Activated T-cell treated with anti-CD3 and anti-CD28 coated beads, Interleukin-2, amount 50 U/mL, for 24 hours (primary cell): ENCODE data around the gene MAP3K10.

Source experiments
- DNase-seq: peaks from one replicate; pipeline ENCODE4 v3.0.0-alpha.2; 2020
- H3K27ac Mint-ChIP-seq: 2 replicates; pipeline ENCODE4 v1.8.0; 2020; ENCODE audit warnings: mild to moderate bottlenecking, mixed read lengths
- H3K27me3 Mint-ChIP-seq: 2 replicates; pipeline ENCODE4 v1.8.0; 2020; ENCODE audit warnings: mixed read lengths
- H3K36me3 Mint-ChIP-seq: 2 replicates; pipeline ENCODE4 v1.8.0; 2020; ENCODE audit warnings: low read depth, mixed read lengths
- H3K4me1 Mint-ChIP-seq: 2 replicates; pipeline ENCODE4 v1.8.0; 2020; ENCODE audit warnings: low read depth, mixed read lengths
- H3K4me3 Mint-ChIP-seq: 2 replicates; pipeline ENCODE4 v1.8.0; 2020; ENCODE audit warnings: mild to moderate bottlenecking, moderate library complexity, mixed read lengths
- H3K9me3 Mint-ChIP-seq: 2 replicates; pipeline ENCODE4 v1.8.0; 2020; ENCODE audit warnings: mixed read lengths

Gene MAP3K10

DNA sequence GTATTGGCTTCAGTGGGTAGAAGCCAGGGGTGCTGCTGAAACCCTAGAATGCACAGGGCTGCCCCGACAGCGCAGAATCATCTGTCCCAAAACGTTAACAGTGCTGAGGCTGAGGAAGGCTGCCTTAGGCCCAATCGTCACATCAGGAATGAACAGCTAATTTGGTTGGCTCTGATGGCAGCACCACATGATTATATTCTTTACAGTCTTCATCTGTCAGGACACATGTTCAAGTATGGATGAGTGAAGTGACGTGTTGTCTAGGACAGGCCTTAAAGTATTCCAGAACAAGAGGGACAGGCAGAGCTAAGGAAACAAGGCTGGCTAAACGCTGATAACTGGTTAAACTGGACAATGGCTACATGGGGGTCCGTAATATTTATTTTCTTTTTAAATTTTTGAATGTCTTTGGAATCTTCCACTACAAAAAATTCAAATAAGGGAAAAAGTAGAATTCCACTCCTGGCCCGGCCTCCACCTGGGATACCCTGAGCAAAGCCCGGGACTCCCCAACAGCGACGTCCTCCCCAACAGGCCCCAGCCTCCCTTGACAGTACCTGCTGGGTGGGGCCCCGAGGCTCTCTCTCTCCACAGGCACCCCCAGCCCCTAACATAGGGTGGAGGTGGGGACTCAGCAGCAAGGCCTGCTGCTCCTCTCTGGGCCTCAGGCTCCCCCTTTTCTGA, 50.0 kb downstream of the MAP3K10 start:
- H3K36me3 Mint-ChIP-seq = peaks cover 75% of the 10 kb centered on the region
- no peaks in the 10 kb centered on the region for H3K27me3 Mint-ChIP-seq
- H3K9me3 Mint-ChIP-seq = no peaks in the 10 kb centered on the region
- DNase-seq = no peak
- H3K27ac Mint-ChIP-seq = no peak overlapping the region
- no peak overlapping the region for H3K4me3 Mint-ChIP-seq
- no peaks in the 10 kb centered on the region for H3K4me1 Mint-ChIP-seq

DNA sequence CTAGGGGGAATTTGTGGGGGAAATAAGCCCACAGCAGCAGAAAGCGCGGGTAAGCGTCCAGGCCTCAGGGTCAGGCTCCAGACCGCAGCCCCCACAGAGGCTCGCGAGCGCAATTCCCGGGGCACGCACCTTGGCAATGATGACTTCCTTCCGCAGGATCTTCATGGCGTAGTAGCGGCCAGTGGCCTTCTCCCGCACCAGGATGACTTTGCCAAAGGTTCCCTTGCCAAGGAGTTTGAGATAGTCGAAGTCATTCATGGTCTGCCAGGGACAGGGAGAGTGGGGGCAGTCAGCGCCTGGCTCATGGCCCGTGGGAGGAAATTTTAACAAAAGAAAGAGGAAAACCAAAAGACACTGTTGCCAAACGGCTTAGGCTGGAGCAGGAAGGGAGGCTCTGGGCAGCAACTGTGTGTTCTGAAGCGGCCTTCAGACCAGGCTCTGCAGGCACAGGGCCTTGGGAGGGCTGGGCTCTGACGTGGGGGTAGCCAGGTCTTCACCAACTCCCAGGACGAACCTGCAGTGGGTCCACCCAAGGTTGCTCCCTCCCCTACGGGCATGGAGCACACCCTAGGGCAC, 50.7 kb downstream of the MAP3K10 start:
- Mint-ChIP-seq H3K36me3 (peaks cover 71% of the 10 kb centered on the region), H3K9me3 (no peaks in the 10 kb centered on the region), H3K27ac (no peak overlapping the region), H3K4me1 (no peaks in the 10 kb centered on the region), H3K4me3 (no peak overlapping the region), H3K27me3 (no peaks in the 10 kb centered on the region)
- DNase-seq = no peak

DNA sequence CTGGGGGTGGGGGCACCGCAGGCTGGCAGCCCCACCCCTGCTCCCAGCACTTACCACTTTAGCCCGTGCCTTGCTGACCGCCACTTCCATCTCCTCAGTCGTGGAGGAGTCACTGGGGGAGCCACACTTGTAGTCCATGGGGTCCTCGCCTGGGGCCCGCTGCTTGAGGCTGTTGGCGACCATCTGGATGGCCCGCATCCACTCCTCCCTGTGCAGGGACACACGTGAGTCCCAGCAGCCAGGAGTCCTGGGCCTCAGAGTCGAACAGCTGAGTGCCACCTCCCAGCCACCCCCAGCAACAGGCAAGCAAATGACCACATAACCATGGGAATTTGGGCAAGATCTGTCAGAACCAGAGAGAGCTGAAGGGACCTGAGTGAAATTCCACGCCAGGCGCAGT, 51.3 kb downstream of the MAP3K10 start:
- Mint-ChIP-seq H3K36me3 (peaks cover 68% of the 10 kb centered on the region), H3K27me3 (no peaks in the 10 kb centered on the region), H3K4me3 (no peak overlapping the region), H3K4me1 (peaks cover under 1% of the 10 kb centered on the region), H3K27ac (no peak overlapping the region), H3K9me3 (no peaks in the 10 kb centered on the region)
- no peak for DNase-seq

DNA sequence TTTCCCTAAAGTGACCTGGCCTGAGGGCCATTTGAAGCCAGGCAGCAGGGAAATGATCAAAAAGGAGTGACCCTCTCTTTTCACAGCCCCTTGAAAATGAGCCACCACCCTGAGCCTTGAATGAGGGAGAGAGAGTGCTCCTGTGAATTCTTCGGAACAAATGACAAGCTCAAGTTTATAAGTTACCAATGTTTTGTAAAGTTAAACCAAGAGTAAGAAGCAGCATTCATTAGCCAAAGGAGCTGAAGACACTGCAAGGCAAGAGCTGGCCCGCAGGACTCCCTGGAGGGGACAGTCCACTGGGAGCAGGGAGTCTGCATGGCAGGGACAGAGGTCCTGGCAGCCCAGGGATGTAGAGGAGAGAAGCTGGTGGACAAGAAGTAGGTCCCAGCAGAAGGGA, 52.0 kb downstream of the MAP3K10 start:
- Mint-ChIP-seq H3K27me3 (no peaks in the 10 kb centered on the region), H3K4me3 (no peak overlapping the region), H3K36me3 (peaks cover 70% of the 10 kb centered on the region), H3K9me3 (no peaks in the 10 kb centered on the region), H3K27ac (no peak overlapping the region), H3K4me1 (peaks cover 2% of the 10 kb centered on the region)
- DNase-seq = no peak

DNA sequence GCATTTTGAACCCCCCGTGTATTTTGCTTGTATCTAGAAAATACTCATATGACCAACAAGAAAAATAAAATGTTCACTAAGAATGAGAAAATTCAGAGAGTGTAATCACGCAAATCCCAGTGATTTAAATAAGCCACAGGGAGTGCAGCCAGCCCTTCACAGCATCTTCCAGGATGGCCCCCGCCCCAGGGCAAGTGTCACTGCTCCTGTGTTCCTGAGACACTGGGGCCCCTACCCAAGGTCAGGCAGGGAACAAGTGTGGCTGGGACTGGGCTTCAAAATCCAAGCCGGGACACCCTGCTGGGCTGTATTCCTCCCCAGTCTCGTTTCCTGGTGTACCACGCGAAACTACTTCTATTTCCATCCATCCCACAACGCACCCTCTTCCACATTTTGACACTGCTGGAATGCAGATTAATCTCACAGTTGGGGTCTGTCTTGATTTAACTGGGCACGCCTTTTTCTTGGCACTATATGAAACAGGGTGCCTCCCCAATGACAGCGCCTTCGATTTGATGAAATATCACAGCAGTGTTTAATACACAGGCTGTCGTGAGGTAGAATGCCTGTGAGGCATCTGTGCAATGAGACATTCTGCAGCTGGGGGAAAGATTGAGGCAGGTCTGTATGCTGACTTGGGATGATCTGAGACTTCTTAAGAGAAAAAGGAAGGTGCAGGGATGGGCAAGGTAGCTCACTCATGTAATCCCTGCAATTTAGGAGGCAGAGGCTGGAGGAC, 53.5 kb downstream of the MAP3K10 start:
- Mint-ChIP-seq H3K36me3 (peaks cover 63% of the 10 kb centered on the region), H3K27me3 (no peaks in the 10 kb centered on the region), H3K27ac (no peak overlapping the region), H3K4me3 (no peak overlapping the region), H3K4me1 (peaks cover 4% of the 10 kb centered on the region), H3K9me3 (no peaks in the 10 kb centered on the region)
- no peak for DNase-seq

- no peak overlapping the region for H3K4me3 Mint-ChIP-seq
- no peaks in the 10 kb centered on the region for H3K9me3 Mint-ChIP-seq
- DNase-seq = no peak
- peaks cover 6% of the 10 kb centered on the region for H3K4me1 Mint-ChIP-seq
- H3K36me3 Mint-ChIP-seq = peaks cover 65% of the 10 kb centered on the region
- H3K27ac Mint-ChIP-seq = no peak overlapping the region
- H3K27me3 Mint-ChIP-seq = no peaks in the 10 kb centered on the region
Observed at GRCh38 chr19:40245506-40246128, 54.4 kb downstream of the MAP3K10 start.

DNA sequence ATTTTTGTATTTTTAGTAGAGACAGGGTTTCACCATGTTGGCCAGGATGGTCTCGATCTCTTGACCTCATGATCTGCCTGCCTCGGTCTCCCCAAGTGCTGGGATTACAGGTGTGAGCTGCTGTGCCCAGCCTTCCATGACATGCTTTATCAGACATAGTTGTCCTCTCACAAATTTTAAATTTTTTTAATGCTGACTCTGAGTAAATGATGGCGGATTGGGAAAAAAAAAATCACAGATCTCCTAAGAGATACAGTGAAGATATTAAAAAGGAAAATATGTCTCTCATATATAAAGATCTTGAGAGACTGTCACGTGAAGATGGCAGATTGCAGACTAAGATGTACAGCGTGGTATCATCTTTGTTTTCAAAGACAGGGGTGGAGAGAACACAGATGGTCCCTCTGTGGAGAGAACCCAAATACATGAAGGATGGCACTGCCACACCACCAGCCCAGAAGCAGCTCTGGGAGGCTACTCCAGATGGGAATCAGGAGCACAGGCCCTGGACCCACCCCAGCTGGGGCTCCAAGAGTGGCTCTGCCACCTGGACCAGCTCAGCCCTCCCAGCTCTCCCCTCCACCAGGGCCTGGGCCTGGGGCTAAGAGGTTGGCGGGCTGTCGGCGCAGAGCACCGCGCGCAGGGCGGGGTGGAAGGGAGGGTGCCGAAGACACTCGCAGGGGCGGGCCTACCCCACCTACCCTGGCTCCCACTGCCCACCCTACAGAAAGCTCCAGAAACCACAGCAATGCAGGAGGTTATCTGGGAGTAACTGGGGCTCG, 55.3 kb downstream of the MAP3K10 start:
- H3K9me3 Mint-ChIP-seq = no peaks in the 10 kb centered on the region
- DNase-seq = no peak
- peaks cover 63% of the 10 kb centered on the region for H3K36me3 Mint-ChIP-seq
- no peak overlapping the region for H3K4me3 Mint-ChIP-seq
- no peak overlapping the region for H3K27ac Mint-ChIP-seq
- no peaks in the 10 kb centered on the region for H3K27me3 Mint-ChIP-seq
- H3K4me1 Mint-ChIP-seq = peaks cover 6% of the 10 kb centered on the region

GRCh38 chr19:40247178-40247577, 56.0 kb downstream of the MAP3K10 start:
- Mint-ChIP-seq H3K9me3 (no peaks in the 10 kb centered on the region), H3K36me3 (peaks cover 63% of the 10 kb centered on the region), H3K27me3 (no peaks in the 10 kb centered on the region), H3K27ac (no peak overlapping the region), H3K4me1 (peaks cover 6% of the 10 kb centered on the region), H3K4me3 (no peak overlapping the region)
- no peak for DNase-seq

DNA sequence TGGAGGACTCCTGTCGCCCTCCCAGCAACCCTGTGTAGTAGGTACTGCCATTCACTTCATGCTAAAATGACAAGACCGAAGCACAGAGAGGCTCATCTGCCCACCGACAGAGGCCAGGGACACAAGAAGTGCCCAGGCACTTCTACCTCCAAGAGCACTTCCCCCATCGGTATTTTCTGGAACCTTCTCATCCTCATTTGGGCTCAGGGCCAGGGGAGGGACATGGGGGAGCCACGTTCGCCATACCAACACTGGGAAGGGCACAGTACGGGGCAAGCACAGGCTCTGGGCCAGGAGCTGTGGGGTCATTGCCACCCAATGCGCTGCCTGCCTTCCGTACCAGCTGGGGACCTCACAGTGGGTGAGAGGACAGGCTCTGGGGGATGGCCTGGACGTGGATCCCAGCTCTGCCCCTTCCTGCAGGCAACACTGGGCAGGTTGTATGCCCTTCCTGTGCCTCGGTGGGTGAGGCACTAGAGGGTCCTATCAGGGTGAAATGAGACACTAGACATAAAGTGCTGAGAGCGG, 56.6 kb downstream of the MAP3K10 start:
- H3K4me1 Mint-ChIP-seq = peaks cover 8% of the 10 kb centered on the region
- peaks cover 64% of the 10 kb centered on the region for H3K36me3 Mint-ChIP-seq
- no peak for DNase-seq
- H3K27ac Mint-ChIP-seq = peak overlapping the region; percentile 18
- no peaks in the 10 kb centered on the region for H3K9me3 Mint-ChIP-seq
- no peak overlapping the region for H3K4me3 Mint-ChIP-seq
- no peaks in the 10 kb centered on the region for H3K27me3 Mint-ChIP-seq

- no peak for DNase-seq
- Mint-ChIP-seq H3K4me3 (no peak overlapping the region), H3K4me1 (peaks cover 10% of the 10 kb centered on the region), H3K36me3 (peaks cover 71% of the 10 kb centered on the region), H3K9me3 (no peaks in the 10 kb centered on the region), H3K27me3 (no peaks in the 10 kb centered on the region), H3K27ac (no peak overlapping the region)
Observed at GRCh38 chr19:40249201-40249600, 58.0 kb downstream of the MAP3K10 start.

DNA sequence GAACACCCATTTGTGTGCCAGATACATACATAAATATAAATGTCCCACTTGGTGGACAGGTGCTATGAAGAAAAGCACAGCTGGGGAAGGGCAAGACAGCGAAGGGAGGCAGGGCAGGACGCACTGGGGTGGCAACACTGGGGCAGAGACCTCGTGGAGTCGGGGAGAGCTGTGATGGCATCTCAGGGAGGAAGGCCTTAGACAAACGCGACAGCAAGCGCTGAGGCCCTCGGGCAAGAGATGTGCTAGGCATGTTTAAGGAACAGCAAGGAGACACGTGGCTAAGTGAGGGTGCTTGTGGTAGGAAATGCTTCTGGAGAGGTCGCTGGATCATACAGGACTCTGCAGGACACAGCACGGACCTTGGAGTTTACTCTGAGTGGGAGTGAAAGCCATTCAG, 58.6 kb downstream of the MAP3K10 start:
- H3K27ac Mint-ChIP-seq = peak overlapping the region; percentile 69
- no peak for DNase-seq
- no peaks in the 10 kb centered on the region for H3K9me3 Mint-ChIP-seq
- H3K36me3 Mint-ChIP-seq = peaks cover 74% of the 10 kb centered on the region
- no peaks in the 10 kb centered on the region for H3K27me3 Mint-ChIP-seq
- peaks cover 10% of the 10 kb centered on the region for H3K4me1 Mint-ChIP-seq
- H3K4me3 Mint-ChIP-seq = no peak overlapping the region

- Mint-ChIP-seq H3K4me1 (peaks cover 11% of the 10 kb centered on the region), H3K9me3 (no peaks in the 10 kb centered on the region), H3K4me3 (no peak overlapping the region), H3K27me3 (no peaks in the 10 kb centered on the region), H3K27ac (no peak overlapping the region), H3K36me3 (peaks cover 82% of the 10 kb centered on the region)
- no peak for DNase-seq
Observed at GRCh38 chr19:40251244-40251643, 60.0 kb downstream of the MAP3K10 start.

DNA sequence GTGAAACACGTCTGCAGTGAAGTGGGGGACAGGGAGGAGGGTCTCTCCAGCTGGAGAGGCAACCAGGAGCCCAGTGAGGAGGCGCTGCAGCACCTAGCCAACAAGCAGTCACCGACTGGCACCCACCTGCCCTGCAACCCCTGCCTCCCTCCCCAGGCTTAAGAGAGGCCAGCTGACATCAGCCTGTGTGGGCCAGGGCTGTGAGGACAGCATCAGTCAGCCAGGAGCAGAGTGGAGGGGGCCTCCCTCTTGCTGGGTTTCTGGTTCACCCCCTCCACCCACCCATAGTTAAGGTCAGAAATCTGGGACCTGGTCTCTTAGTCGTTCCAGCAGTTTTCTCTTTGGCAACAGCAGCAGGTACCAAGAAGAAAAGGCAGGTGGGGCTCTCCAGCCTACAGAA, 60.8 kb downstream of the MAP3K10 start:
- no peaks in the 10 kb centered on the region for H3K27me3 Mint-ChIP-seq
- no peaks in the 10 kb centered on the region for H3K9me3 Mint-ChIP-seq
- peaks cover 15% of the 10 kb centered on the region for H3K4me1 Mint-ChIP-seq
- no peak overlapping the region for H3K4me3 Mint-ChIP-seq
- peaks cover 87% of the 10 kb centered on the region for H3K36me3 Mint-ChIP-seq
- no peak overlapping the region for H3K27ac Mint-ChIP-seq
- no peak for DNase-seq

GRCh38 chr19:40252395-40252794, 61.2 kb downstream of the MAP3K10 start:
- H3K4me1 Mint-ChIP-seq = peaks cover 15% of the 10 kb centered on the region
- H3K27me3 Mint-ChIP-seq = no peaks in the 10 kb centered on the region
- H3K36me3 Mint-ChIP-seq = peaks cover 86% of the 10 kb centered on the region

More at GRCh38 chr19:40252395-40252794, 61.2 kb downstream of the MAP3K10 start:
- DNase-seq = no peak
- peak overlapping the region; percentile 22 for H3K27ac Mint-ChIP-seq
- no peak overlapping the region for H3K4me3 Mint-ChIP-seq
- H3K9me3 Mint-ChIP-seq = no peaks in the 10 kb centered on the region
